ENCODE data around the gene CPED1.

The CPED1 gene

DNA sequence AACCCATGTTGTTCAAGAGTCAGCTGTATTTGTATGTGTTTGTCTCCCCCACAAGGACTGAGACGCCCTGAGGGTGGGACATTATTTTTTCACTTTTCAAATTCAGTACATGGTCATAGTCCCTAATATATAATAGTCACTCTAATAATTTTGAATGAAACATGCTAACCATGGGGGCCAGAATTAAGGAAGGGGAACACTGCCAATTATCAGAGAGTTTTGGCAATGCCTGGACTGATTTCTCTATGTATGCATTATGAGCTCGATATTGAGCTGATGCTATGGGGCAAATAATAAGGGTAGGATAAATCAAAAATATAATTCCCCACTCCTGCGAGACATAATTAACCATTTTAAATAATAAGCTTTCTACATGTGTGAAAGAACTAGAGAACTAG, 87.4 kb downstream of the CPED1 start (continued):
- TF ChIP-seq, protein P1, sequence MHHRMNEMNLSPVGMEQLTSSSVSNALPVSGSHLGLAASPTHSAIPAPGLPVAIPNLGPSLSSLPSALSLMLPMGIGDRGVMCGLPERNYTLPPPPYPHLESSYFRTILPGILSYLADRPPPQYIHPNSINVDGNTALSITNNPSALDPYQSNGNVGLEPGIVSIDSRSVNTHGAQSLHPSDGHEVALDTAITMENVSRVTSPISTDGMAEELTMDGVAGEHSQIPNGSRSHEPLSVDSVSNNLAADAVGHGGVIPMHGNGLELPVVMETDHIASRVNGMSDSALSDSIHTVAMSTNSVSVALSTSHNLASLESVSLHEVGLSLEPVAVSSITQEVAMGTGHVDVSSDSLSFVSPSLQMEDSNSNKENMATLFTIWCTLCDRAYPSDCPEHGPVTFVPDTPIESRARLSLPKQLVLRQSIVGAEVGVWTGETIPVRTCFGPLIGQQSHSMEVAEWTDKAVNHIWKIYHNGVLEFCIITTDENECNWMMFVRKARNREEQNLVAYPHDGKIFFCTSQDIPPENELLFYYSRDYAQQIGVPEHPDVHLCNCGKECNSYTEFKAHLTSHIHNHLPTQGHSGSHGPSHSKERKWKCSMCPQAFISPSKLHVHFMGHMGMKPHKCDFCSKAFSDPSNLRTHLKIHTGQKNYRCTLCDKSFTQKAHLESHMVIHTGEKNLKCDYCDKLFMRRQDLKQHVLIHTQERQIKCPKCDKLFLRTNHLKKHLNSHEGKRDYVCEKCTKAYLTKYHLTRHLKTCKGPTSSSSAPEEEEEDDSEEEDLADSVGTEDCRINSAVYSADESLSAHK (tag by site-specific recombination; IDR thresholded peaks at IDR 0.05): no peak

DNA sequence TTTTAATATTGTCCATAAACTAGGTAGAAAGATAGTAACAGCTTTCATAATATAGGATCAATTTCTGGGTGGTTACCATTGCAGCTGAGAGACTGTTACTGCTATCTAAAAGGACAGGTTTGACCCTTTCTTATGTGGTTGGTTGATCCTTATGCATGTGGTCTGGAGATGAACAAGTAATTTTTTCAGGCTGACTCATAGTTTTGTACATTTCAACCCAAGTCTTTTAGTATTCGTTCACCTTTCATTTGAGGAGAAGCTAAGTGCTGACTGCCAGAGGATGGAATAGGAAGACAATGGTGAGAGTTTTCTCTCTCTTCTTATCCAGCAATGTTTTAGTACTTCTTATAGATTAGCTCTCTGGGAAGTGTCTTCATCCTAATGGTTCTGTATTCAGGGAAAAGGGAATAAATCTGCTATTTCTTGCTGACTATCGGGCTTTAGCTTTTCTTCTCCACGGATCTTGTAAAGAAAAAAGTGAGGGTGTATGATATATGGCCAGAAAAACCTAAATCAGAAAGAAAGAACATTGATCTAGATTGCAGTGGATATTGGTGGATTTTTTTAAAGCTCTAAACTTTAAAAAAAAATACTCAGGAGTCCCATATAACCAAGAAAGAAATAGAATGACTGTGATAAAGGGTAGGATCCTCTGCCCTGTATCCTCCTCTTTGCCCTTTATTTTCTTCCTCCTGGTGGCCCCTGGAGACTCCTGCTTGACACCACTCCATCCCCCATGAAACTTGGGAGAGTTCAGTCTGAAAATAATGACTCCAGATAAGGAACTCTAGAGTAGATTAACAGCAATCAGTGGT, 88.0 kb downstream of the CPED1 start:
- POLR2A ChIA-PET: interaction anchor here (0.8 kb wide), 1 partner anchor 88 kb away, joined by 3 read pairs; the partner anchor contains the start of gene CPED1
- TF ChIP-seq FEZF1 (tag by site-specific recombination; IDR thresholded peaks at IDR 0.05) (no peak), PRDM1 (tag by site-specific recombination; IDR thresholded peaks at IDR 0.05) (0 out of 2 replicates have a peak, but pooled peaks have one; percentile 20)

DNA sequence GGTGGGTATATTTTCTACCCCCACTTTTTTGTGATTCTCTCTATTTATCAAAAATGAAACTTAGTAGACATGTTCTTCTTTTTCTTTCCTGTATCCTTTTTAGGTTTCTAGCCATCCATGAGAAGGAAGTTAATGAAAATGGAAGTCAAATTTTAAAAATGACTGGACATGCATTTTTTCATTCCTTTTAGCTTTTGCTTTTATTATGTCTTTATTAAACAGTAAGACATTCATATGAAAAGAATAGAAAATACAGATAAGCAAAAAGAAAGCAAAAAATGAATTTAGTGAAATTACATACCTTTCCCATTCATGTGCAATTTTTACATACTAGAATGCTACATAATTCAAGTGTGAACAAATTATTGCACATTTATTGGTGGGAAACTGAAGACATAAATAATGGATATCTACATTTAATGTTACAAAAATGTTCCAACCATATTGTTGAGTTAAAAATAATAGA, 88.7 kb downstream of the CPED1 start:
- Histone ChIP-seq H3K4me1 (ENCODE audit: control insufficient read depth, insufficient read depth, low read length) (no peaks in the 10 kb centered on the region), H3K36me3 (ENCODE audit: control insufficient read depth in 2 of 2, insufficient read depth in 1 of 2, low read length in 2 of 2) (no peaks in the 10 kb centered on the region), H3K4me3 (ENCODE audit: low read depth, low read length) (no peak overlapping the region), H3K9me3 (ENCODE audit: control insufficient read depth, insufficient read depth, low read depth, low read length) (no peaks in the 10 kb centered on the region), H3K27ac (ENCODE audit: extremely low read depth, low read depth, low read length) (no peak overlapping the region)
- POLR2A ChIA-PET: no interaction called here
- TF ChIP-seq ZNF585B (tag by site-specific recombination; IDR thresholded peaks at IDR 0.05) (no peak), ZBTB7A (tag by site-specific recombination; IDR thresholded peaks at IDR 0.05; ENCODE audit: low read depth) (no peak), PRDM1 (tag by site-specific recombination; IDR thresholded peaks at IDR 0.05) (0 out of 2 replicates have a peak, but pooled peaks have one; percentile 34)
- CTCF ChIA-PET: interaction anchor here (0.7 to 1.9 kb wide), 4 partner anchors 11 to 92 kb away, joined by 3 to 19 read pairs (median 6); partner anchors contain the start of gene CPED1

More for the DNA sequence above, 88.0 kb downstream of the CPED1 start:
- no peaks in the 10 kb centered on the region for H3K4me1 ChIP-seq (ENCODE audit: control insufficient read depth, insufficient read depth, low read length)
- H3K27ac ChIP-seq (ENCODE audit: extremely low read depth, low read depth, low read length): no peak overlapping the region
- no peaks in the 10 kb centered on the region for H3K36me3 ChIP-seq (ENCODE audit: control insufficient read depth in 2 of 2, insufficient read depth in 1 of 2, low read length in 2 of 2)
- H3K9me3 ChIP-seq (ENCODE audit: control insufficient read depth, insufficient read depth, low read depth, low read length): no peaks in the 10 kb centered on the region
- H3K4me3 ChIP-seq (ENCODE audit: low read depth, low read length): no peak overlapping the region
- CTCF ChIA-PET: interaction anchor here (0.6 to 1.9 kb wide), 10 partner anchors 10 to 1160 kb away, joined by 3 to 19 read pairs (median 4); partner anchors contain the start of gene CPED1

- TF ChIP-seq, protein P2, sequence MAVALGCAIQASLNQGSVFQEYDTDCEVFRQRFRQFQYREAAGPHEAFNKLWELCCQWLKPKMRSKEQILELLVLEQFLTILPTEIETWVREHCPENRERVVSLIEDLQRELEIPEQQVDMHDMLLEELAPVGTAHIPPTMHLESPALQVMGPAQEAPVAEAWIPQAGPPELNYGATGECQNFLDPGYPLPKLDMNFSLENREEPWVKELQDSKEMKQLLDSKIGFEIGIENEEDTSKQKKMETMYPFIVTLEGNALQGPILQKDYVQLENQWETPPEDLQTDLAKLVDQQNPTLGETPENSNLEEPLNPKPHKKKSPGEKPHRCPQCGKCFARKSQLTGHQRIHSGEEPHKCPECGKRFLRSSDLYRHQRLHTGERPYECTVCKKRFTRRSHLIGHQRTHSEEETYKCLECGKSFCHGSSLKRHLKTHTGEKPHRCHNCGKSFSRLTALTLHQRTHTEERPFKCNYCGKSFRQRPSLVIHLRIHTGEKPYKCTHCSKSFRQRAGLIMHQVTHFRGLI (tag by site-specific recombination; IDR thresholded peaks at IDR 0.05): peak; percentile 92
- TF ChIP-seq, protein P3, sequence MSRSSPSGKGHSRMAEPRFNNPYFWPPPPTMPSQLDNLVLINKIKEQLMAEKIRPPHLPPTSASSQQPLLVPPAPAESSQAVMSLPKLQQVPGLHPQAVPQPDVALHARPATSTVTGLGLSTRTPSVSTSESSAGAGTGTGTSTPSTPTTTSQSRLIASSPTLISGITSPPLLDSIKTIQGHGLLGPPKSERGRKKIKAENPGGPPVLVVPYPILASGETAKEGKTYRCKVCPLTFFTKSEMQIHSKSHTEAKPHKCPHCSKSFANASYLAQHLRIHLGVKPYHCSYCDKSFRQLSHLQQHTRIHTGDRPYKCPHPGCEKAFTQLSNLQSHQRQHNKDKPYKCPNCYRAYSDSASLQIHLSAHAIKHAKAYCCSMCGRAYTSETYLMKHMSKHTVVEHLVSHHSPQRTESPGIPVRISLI (tag by site-specific recombination; IDR thresholded peaks at IDR 0.05): no peak
- H3K36me3 ChIP-seq (ENCODE audit: control insufficient read depth in 2 of 2, insufficient read depth in 1 of 2, low read length in 2 of 2): no peaks in the 10 kb centered on the region
- no peak overlapping the region for H3K4me3 ChIP-seq (ENCODE audit: low read depth, low read length)
- ChIA-PET POLR2A (no interaction called here), CTCF (interaction anchor here (0.5 to 8.0 kb wide), 2 partner anchors 39 to 90 kb away, joined by 3 to 152 read pairs; partner anchors contain the start of gene CPED1)
- H3K4me1 ChIP-seq (ENCODE audit: control insufficient read depth, insufficient read depth, low read length): no peaks in the 10 kb centered on the region
- no peaks in the 10 kb centered on the region for H3K9me3 ChIP-seq (ENCODE audit: control insufficient read depth, insufficient read depth, low read depth, low read length)
- H3K27ac ChIP-seq (ENCODE audit: extremely low read depth, low read depth, low read length): no peak overlapping the region
Observed at GRCh38 chr7:121078701-121079227, 90.3 kb downstream of the CPED1 start.
